GM12872 (cell line): ENCODE results near the gene LCN6.

Source experiments
- TF ChIP-seq, protein P1 (sequence below): IDR thresholded peaks from 3 replicates; pipeline ENCODE4 v1.5.1; 2011; ENCODE audit warnings: low read depth, mild to moderate bottlenecking, low read length, moderate library complexity; ENCODE audit not compliant: insufficient read depth

LCN6 gene

DNA sequence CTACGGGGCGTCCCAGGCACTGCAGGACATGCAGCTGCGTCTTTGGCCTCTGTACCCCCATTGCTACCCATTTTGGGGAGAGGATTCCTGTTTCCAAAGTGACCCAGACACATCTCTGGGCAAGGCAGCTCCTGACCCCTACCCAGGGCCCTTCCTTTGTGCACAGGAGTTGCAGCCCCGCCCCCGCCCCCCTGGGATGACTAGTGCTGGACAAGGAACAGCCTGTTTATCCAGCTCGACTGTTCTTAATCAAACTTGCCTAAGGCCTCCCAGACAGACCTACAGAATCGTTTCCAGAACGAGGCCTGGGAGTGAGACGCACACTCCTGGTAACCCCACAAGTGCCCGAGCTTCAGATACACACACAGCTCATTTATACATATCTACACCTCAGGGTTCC, 22.7 kb downstream of the LCN6 start:
- TF ChIP-seq, protein P1, sequence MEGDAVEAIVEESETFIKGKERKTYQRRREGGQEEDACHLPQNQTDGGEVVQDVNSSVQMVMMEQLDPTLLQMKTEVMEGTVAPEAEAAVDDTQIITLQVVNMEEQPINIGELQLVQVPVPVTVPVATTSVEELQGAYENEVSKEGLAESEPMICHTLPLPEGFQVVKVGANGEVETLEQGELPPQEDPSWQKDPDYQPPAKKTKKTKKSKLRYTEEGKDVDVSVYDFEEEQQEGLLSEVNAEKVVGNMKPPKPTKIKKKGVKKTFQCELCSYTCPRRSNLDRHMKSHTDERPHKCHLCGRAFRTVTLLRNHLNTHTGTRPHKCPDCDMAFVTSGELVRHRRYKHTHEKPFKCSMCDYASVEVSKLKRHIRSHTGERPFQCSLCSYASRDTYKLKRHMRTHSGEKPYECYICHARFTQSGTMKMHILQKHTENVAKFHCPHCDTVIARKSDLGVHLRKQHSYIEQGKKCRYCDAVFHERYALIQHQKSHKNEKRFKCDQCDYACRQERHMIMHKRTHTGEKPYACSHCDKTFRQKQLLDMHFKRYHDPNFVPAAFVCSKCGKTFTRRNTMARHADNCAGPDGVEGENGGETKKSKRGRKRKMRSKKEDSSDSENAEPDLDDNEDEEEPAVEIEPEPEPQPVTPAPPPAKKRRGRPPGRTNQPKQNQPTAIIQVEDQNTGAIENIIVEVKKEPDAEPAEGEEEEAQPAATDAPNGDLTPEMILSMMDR: no peak

DNA sequence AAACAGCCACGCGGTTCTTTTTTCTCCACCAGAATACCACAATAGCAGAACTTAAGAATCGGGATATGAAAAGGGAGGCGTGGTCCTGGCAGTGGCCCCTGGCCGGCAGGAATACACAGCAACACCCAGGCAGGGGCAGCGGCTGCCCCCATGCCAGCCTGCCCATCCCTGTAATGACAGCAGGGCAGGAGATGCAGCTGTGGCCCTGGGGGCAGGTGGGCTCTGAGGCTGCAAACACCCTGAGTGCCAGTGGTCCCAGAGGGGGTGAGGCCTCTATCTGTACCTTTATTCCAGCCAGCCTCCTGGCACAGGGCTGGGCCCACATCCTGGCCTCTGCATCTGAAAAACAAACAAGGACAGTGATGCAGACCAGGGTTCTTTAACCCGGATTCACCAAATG, 23.6 kb downstream of the LCN6 start:
- TF ChIP-seq, protein P1: no peak

DNA sequence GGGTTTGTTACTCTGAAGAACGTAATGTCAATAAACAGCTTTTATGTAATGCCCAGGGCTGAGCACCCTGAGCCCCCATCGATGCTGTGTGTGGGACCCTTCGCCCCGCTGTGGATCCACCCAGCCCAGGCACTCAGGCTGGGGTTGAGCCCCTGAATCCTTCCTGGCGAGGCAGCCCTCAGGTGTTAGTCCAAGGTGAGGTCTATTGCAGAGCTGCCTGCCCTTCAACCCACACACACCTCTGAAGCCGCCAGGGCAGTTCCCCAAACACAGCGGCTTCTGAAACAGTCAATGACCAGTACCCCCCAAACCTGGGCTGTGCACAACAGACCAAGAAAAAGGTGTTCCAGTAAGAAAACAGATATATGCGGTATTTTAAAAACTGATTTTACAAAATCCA, 24.3 kb downstream of the LCN6 start:
- TF ChIP-seq, protein P1: no peak

DNA sequence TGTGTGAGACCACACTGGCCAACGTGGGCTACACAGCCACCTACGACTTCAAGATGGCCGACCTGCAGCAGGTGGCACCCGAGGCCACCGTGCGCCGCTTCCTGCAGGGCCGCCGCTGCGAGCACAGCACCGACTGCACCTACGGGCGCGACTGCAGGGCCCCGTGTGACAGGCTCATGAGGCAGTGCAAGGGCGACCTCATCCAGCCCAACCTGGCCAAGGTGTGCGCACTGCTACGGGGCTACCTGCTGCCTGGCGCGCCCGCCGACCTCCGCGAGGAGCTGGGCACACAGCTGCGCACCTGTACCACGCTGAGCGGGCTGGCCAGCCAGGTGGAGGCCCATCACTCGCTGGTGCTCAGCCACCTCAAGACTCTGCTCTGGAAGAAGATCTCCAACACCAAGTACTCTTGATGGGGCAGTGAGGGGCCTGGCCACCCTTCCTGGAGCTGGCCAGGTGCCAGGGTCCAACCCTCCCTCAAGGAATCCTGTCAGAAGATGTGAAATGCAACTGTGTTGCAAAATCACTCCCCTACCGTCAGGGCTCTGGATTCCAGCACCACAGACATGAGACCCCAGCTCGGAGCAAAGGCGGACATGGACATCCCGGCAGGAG, 24.9 kb downstream of the LCN6 start:
- TF ChIP-seq, protein P1: no peak

DNA sequence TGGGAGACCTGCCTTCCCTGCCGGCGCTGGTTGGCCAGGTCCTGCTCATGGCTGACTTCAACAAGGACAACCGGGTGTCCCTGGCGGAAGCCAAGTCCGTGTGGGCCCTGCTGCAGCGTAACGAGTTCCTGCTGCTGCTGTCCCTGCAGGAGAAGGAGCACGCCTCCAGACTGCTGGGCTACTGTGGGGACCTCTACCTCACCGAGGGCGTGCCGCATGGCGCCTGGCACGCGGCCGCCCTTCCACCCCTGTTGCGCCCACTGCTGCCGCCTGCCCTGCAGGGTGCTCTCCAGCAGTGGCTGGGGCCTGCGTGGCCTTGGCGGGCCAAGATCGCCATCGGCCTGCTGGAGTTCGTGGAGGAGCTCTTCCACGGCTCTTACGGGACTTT, 25.4 kb downstream of the LCN6 start:
- TF ChIP-seq, protein P1: no peak

DNA sequence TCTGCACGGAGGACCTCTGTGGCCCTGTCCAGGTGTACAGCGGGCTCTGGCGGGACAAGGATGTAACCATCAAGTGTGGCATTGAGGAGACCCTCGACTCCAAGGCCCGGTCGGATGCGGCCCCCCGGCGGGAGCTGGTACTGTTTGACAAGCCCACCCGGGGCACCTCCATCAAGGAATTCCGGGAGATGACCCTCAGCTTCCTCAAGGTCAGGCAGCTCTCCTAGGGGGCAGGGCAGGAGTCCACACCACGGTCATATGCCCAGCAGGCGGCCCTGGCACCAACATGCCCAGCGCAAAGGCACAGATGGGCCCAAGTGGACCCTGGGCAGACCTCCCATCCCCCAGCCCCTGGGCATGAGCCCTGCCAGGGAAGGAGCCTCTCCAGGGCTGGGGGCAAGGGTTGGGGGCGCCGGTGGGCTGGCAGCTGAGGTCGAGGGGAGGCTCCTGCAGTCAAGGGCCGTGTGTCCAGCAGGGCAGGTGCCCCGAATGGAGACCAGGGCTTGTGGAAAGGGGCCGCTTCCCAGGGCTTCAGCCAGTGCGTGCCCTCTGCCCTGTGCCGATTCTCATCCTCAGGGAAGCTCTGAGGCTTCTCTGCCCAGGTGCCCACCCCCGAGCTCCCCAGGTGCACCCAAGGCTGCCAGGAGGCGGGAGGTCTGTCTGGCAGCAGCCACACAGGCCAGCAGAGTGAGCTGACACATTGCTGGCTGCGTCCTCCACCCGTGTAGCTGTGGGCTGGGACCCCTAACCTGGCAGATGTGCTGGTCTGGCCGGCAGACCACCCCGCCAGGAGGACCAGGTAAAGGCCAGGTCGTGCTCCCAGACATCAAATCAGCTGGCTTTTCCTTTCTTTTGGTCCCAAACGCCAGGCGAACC, 26.0 kb downstream of the LCN6 start:
- TF ChIP-seq, protein P1: no peak

DNA sequence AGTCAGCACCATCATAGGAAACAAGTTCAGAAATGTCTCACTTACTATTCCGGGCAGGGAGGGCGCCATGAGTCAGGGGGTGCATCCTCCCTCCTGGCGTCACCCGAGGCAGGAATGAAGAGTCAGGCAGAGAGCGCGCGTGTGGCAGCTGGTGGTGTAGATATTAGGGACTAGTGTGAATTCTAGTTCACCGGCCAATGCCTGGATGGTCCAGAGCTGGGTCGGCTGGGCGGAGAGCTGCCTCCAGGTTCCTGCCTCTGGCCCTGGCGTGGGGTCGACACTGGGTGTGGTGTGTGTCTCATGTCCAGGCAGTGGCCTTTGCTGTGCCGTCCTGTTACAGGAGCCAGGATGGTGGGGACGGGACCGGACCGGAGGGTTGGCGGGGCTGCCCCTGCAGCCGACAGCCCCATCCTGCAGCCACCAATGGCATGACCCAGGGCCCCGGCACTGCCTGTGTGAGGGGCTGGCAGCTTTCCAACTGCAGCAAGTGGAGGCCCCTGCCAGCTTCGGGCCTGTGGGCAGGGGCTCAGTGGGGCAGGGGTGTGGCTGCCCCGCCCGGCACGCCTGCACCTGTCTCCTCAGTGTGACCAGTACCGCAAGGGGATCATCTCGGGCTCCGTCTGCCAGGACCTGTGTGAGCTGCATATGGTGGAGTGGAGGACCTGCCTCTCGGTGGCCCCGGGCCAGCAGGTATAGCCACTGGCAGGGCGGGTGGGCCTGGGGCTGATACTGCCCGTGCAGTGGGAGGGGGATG, 26.8 kb downstream of the LCN6 start:
- TF ChIP-seq, protein P1: no peak
